NOMO-1 treated with dmso at 0.1 percent for 144 hours (cell line): ENCODE results near the gene PLCB1.

Source experiments
- DNase-seq: peaks from one replicate; lab custom pipeline; 2025; ENCODE audit not compliant: unreplicated experiment; lab: John Stamatoyannopoulos, UW

PLCB1 gene

DNA sequence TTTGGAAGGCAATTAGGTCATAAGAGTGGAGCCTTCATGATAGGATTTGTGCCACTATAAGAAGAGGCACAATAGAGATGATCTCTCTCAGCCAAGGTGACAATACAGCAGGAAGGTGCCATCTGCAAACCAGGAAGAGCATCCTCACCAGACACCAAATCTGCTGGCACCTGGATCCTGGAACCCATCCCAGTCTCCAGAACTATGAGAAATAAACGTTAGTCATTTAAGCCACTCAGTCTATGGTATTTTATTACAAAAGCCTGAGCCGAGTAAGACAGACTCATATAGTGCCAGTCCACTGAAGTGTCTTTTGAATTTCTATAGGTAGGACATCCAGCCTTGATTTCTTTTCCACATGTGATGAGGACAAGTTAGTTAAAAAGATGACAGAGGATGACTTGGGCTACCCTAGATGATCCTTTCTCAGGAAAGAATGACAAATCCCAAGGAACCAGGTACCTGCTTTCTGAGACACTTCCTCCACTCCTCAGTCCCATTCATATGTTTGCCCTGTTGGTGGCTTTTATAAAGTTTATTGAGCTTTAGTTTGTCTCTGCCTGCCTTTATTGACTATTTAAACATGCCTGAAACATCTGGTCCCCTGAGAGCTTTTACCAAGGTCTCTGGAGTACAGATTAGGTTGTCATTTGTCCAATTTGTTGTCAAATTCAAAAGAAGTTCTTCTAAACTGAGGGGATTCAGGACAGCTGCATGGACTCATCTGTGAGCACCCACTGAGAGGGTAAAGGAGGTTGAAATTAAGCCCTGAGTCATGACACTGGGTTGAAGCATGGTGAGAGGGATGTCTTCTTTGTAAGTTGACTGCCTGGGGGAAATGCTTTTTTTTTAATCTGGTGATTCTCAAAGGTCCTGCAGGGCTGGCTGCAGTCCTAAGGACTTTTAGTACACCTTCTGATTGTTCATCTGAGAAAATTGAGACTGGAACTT lies 771.9 kb downstream of the PLCB1 start:
- no peak for DNase-seq

DNA sequence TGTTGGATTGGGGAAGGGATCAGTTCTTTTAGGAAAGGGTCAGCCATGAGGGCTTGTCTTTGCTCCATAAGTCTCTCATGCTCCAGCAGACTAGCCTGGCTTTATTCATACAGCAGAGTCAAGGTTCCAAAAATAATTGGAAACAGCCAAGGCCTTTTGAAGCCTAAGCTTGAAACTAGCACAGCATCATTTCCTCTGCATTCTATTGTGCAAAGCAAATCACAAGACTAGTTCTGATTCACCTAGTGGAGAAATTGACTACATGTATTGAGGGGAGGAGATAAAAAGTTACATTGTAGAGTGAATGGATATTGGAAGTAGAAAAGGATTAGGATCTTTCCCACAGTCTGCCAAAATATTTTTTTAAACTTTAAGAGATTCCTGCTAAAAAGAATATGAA lies 777.5 kb downstream of the PLCB1 start:
- no peak for DNase-seq

DNA sequence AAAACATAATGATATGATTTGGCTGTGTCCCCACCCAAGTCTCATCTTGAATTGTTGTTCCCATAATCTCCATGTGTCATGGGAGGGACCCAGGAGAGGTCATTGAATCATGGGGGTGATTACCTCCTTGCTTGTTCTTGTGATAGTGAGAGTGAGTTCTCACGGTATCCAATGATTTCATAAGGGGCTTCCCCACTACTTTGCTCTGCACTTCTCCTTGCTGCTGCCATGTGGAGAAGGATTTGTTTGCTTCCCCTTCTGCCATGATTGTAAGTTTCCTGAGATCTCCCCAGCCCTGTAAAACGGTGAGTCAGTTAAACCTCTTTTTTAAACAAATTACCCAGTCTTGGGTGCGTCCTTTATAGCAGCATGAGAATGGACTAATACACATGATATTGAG lies 780.0 kb downstream of the PLCB1 start:
- no peak for DNase-seq

DNA sequence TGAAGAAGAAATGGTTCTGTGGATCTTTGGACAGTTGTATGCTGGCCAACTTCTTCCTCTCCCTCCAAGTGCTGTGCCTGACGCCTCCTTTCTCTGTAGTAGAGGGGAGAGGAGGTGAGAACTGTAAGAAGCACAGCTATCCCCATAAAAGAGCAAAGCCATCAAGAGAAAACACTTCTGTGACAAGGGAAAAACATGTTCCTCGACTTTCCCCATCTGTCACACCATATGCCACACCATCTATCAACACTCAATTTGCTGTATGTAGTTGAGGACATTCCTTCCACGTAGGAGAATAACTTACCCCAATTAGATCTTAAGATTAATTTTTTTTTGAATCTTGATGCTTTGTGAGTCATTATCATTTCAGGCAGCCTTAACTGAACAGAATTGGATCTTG lies 780.7 kb downstream of the PLCB1 start:
- DNase-seq = no peak

DNA sequence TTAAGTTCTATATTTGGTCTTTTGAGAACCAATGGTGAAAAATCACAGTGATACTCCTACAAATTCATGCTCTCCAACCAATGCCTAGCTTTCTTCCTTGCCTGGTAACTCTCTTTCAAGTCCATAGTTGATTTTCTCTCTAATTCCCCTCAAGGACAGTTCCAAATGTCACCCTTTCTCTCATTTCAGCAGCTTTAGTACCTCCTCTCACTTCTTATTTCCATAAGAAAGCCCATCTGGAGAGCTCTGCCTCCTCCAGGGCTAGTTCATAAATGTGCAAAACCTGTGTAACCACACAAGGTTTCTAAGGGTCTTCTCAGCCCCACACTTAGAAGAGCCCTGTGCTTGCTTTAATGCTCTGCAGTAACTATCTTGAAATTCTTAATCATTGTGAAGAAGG lies 781.4 kb downstream of the PLCB1 start:
- no peak for DNase-seq

DNA sequence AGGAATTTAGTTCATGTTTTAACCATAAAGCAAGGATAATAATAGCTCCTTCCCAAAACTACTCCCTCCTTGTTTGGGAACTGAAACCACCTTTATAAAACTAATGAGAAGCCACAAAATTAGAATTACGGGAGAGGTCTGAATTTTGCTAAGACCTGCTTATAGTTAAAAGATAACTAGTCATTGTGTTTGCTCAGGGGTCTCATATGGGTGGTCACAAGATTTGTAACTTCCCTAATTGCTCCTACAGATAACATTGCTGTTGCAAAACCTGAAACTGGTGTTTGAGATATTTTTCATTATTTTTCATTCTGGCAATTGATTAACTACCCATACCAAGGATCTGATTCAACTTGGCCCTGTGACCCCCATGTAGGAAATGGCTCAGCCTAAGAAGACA lies 782.4 kb downstream of the PLCB1 start:
- DNase-seq = no peak

DNA sequence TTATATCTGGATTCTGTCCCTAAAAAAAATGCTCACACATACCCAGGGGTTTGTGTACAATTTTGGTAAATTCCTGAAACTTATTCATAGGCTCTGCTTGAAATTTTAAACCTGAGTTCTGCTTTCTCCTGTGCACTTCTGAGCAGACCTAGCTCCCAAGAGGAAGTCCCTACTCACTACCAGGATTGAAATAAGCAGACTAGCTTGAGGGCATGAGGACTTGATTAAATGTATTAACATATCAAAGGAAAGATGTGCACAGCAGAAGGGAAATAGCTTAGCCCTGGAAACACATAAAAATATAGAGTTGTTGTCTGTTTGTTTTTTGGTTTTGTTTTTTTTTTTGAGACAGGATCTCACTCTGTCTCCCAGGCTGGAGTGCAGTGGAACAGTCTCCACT lies 785.0 kb downstream of the PLCB1 start:
- DNase-seq = no peak

DNA sequence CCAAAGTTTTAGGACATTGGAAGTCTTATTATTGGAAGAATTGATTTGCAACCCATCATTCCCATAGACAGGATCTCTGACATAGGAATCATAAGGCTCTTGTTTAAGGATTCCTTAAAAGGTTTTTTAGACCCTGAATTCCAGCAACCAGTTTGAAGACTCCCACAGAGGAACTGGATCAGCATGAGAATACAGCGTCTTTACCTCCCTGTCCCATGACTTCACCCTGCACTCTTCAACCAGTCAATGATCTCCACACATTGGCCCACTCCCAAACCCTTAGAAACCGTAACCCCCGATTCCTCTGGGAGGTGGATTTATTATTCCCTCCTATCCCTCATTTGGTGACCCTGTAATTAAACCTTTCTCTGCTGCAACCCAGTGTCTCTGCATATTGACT lies 786.1 kb downstream of the PLCB1 start:
- no peak for DNase-seq

DNA sequence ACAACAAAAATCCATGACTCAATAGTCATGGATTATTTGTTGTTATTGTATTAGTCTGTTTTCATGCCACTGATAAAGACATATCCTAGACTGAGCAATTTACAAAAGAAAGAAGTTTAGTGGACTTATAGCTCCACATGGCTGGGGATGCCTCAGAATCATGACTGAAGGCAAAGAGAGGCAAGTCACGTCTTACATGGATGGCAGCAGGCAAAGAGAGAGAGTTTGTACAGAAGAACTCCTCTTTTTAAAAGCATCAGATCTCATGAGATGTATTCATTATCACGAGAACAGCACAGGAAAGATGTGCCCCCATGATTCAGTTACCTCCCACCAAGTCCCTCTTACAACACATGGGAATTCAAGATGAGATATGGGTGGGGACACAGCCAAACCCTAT lies 792.5 kb downstream of the PLCB1 start:
- DNase-seq = no peak

DNA sequence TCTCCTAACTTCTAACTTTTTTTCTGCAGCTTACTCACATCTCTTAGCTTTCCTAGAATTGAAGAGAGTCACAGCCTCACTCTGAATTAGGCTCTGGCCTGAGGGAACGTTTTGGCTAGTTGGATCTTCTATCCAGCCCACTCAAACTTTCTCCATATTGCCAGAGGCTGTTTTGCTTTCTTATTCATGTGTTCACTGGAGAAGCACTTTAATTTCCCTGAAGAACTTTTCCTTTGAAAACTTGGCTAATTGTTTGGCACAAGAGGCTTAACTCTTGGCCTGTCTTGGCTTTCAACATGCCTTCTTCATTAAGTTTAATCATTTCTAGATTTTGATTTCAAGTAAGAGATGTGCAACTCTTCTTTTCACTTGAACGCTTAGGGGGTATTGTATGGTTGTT lies 798.7 kb downstream of the PLCB1 start:
- DNase-seq = no peak

DNA sequence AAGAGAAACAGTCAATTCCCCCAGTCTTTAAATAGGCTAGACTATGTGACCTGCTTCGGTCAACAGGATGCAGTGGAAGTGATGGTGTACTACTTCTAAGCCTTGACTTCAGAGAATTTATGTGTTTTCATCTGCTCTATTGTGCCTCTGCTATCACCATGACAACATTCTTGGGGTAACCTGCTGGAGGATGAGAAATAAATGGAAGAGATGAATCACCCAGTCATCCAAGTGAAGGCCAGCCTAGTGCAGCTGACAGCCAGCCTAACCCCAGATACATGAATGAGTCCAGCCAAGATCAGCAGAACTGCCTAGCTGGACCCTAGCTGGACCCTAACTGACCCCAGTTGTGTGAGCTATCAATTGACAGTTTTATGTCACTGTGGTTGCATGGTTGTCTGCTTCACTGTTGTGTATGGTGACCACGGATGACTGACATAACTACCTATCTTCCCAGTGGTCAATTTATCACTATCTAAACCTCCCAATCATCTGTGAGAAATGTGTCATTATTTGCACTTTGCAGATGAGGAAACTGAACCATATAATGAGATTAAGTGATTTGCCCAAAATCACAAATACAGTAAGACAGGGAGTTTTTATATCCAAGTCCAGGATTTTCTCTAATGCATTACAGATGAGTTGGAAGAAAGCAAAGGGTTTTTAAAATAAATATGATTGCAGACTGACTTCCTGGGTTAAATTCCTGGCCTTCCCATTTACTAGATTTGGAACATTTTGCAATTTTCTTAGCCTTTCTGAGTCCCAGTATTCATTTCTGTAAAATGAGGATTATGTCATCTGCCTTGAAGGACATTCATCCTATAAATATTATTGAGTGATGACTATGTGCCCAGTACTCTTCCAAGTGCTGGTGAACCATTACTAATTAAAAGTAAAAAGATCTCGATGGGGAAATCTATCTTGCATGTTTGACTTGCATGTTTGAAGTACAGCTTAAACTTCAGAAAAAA lies 800.4 kb downstream of the PLCB1 start:
- DNase-seq = no peak

DNA sequence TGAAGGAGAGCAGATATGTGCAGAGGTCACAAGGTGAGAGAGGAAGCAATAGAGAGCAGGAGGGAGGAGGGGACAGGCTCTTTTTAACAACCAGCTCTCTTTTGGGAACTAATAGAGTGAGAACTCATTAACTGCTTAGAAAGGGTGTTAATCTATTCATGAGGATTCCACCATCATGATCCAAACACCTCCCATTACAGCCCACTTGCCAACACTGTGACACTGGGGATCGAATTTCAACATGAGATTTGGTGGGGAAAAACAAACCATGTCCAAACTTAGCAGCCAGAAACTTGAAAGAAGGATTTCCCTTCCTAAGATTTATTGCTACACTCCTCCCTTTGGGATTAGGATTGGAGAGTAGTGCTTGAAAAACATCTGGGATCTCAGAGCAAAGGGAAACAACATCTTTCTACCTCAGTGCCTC lies 801.3 kb downstream of the PLCB1 start:
- no peak for DNase-seq

DNA sequence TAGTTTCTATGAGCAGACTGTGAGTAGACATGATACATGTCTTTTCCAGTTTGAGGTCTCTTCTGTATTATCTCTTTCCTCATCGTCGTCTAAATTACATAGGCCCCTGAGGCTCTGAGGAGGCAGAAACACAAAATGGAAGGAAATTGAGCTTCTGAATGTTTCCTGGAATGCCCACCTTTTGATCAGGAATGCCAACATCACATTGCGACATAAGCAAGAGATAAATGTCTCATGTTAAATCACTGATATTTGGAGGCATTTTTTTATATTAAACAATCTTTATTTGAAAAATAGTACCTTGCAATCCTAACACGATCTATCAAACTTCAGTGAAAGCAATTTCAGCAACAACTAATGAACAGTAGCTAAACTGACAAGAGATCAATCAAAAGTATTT lies 802.3 kb downstream of the PLCB1 start:
- DNase-seq = no peak
